ENCODE data around the gene GIT1. TPM values are rescaled to one million over a fixed set of nuclear protein-coding genes. Genes with fewer than 3 reads are reported as not detected.

The GIT1 gene
- total and polyA plus RNA-seq, 9 of the 15 experiments (the other 6 are each of a cell fraction or from before 2014, with no cell fraction given), result 0.35 to 35.3 (median 17.1) TPM

DNA sequence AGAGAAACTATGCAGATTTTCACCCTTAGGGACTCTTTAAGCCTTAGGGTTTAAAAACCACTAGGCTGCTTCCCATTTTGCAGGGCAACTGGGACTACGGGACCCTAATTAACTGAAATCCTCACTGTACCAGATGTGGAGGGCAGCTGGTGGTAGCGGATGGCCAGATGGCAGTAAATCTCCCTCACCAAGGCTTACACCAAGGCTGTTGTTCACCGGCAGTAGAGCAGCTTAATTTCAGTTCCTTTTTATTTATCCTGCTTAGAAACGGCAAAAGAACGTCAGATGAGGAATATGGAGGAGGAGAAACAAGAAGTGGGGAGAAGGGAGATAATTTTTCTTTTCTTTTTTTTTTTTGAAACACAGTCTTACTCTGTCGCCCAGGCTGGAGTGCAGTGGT, 29.1 kb downstream of the GIT1 start:
- intact Hi-C loops (cut with micrococcal nuclease), result no loop called here
- no peaks in the 10 kb centered on the region for H3K79me2 ChIP-seq (ENCODE audit: control insufficient read depth, insufficient read depth, low read length)
- H4K20me1 ChIP-seq (replicated peaks; ENCODE audit: control insufficient read depth, insufficient read depth, low read length), result peaks cover 19% of the 10 kb centered on the region
- H3K9me3 ChIP-seq (replicated peaks; ENCODE audit: control insufficient read depth, insufficient read depth, low read depth, low read length), result no peaks in the 10 kb centered on the region
- no peak overlapping the region for H3K27ac ChIP-seq (ENCODE audit: extremely low read depth, low read depth, low read length)
- H3K27me3 ChIP-seq (ENCODE audit: control insufficient read depth in 2 of 2, insufficient read depth in 2 of 2, low read length in 2 of 2), result peaks cover 10 to 13% of the 10 kb centered on the region in 2 experiments; a peak in 4 of 5 replicates
- ATAC-seq (no peak), DNase-seq (ENCODE audit: extremely low read depth in 1 of 4, low spot score in 3 of 4) (no peak), FAIRE-seq (no peak)
- ChIA-PET POLR2A (interaction anchor here (0.8 to 0.9 kb wide), 2 partner anchors 17 to 26 kb away, joined by 3 to 5 read pairs; no protein-coding TSS in a partner anchor), CTCF (ENCODE audit: low intra/inter-chr PET ratio) (no interaction called here)
- H3K36me3 ChIP-seq (ENCODE audit: control insufficient read depth, insufficient read depth, low read length), result no peaks in the 10 kb centered on the region
- no TSS peak for BruUV-seq (replicated peaks)
- in situ Hi-C loops (cut with MboI), result no loop called here
- peaks cover 8 to 9% of the 10 kb centered on the region in 2 experiments; a peak in 4 of 5 replicates for H3K4me1 ChIP-seq (replicated peaks in 1 of 2; ENCODE audit: control insufficient read depth in 2 of 2, insufficient read depth in 2 of 2, low read length in 2 of 2)
- H2AFZ ChIP-seq (ENCODE audit: low read depth, low read length), result no peak overlapping the region
- WGBS (ENCODE audit: insufficient coverage, low coverage, missing lambda C conversion rate), result 11% methylated on average over 5 of the region's 6 CpGs
- no peak for TF ChIP-seq RNF219 (CRISPR knock-in tag; IDR thresholded peaks at IDR 0.05)
- no peak for TF ChIP-seq CAMTA2 (CRISPR knock-in tag; conservative IDR thresholded peaks at IDR 0.05)
- TF ChIP-seq SAFB2 (IDR thresholded peaks at IDR 0.05; ENCODE audit: borderline replicate concordance, low read depth, low read length, severe bottlenecking), result no peak
- TF ChIP-seq ETV5 (CRISPR knock-in tag; IDR thresholded peaks at IDR 0.05; ENCODE audit: low read depth), result no peak
- TF ChIP-seq ETV1 (tag; conservative IDR thresholded peaks at IDR 0.05; ENCODE audit: low read depth), result no peak
- 0 out of 2 replicates have a peak, but pooled peaks have one; percentile 12 for TF ChIP-seq SPI1 (IDR thresholded peaks at IDR 0.05; ENCODE audit: borderline replicate concordance, low read depth, low read length)
- no peak for TF ChIP-seq ZNF282 (CRISPR knock-in tag; IDR thresholded peaks at IDR 0.05)
- H3K9ac ChIP-seq (ENCODE audit: insufficient read depth in 1 of 2, low read depth in 2 of 2, low read length in 2 of 2), result peak overlapping the region in 1 of 2 experiments; percentile 53; a peak in 1 of 4 replicates
- no peak overlapping the region for H3K4me3 ChIP-seq
- H3K9me1 ChIP-seq (ENCODE audit: control insufficient read depth, insufficient read depth, low read length), result no peaks in the 10 kb centered on the region
- no peak overlapping the region for H3K4me2 ChIP-seq (ENCODE audit: insufficient read depth, low read length)

Data from K562 (cell line).